Measurements from ENCODE around the gene GSTO2. TPM values are rescaled to one million over a fixed set of nuclear protein-coding genes. Genes with fewer than 3 reads are reported as not detected.

Gene GSTO2
- total and polyA plus RNA-seq, 2 experiments from 2014 or later: 30.7 to 49.8 TPM

DNA sequence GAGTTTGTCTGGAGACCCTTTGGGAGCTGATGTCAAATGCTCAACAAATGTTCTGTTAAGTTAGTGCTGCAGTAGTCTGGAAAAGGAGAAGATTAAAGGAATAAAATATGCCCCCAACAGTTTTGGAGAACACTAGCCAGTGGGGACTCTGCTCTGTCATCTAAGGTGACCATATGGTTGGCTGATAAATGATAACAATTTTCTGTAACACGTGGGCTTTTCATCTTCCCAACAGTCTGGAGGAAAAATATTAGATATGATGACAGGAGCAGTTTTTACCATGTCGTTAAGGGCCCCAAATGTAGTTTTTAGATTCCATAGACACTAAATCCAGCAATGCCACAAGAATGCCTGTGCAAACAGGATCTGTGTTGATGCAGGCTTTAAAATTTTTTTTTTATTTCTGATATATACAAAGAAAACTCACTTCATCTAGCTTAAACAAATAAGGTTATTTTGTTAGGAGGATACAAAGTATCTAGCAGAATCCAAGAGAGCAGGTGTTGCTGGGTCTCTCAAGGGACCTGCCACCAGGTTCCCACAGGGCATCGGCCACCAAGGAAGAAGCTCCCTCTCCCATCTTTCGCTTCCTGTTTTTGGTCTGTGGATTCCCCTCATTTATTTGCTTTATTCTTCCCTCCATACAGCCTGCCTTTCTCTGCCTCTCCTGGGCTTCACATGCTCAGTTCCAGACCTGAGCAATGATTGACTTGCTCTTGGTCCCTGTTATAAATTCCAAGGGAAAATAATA is 78.5 kb downstream of the GSTO2 start (continued):
- TF ChIP-seq, protein P1, sequence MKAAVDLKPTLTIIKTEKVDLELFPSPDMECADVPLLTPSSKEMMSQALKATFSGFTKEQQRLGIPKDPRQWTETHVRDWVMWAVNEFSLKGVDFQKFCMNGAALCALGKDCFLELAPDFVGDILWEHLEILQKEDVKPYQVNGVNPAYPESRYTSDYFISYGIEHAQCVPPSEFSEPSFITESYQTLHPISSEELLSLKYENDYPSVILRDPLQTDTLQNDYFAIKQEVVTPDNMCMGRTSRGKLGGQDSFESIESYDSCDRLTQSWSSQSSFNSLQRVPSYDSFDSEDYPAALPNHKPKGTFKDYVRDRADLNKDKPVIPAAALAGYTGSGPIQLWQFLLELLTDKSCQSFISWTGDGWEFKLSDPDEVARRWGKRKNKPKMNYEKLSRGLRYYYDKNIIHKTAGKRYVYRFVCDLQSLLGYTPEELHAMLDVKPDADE (IDR thresholded peaks at IDR 0.05): no peak
- no peak for TF ChIP-seq ZNF114 (CRISPR knock-in tag; IDR thresholded peaks at IDR 0.05)
- TF ChIP-seq EZH2phosphoT487 (IDR thresholded peaks at IDR 0.05; ENCODE audit: unreplicated experiment): no peak
- TF ChIP-seq CREB1 (CRISPR knock-in tag; IDR thresholded peaks at IDR 0.05; ENCODE audit: low read depth): no peak
- TF ChIP-seq, protein P2, sequence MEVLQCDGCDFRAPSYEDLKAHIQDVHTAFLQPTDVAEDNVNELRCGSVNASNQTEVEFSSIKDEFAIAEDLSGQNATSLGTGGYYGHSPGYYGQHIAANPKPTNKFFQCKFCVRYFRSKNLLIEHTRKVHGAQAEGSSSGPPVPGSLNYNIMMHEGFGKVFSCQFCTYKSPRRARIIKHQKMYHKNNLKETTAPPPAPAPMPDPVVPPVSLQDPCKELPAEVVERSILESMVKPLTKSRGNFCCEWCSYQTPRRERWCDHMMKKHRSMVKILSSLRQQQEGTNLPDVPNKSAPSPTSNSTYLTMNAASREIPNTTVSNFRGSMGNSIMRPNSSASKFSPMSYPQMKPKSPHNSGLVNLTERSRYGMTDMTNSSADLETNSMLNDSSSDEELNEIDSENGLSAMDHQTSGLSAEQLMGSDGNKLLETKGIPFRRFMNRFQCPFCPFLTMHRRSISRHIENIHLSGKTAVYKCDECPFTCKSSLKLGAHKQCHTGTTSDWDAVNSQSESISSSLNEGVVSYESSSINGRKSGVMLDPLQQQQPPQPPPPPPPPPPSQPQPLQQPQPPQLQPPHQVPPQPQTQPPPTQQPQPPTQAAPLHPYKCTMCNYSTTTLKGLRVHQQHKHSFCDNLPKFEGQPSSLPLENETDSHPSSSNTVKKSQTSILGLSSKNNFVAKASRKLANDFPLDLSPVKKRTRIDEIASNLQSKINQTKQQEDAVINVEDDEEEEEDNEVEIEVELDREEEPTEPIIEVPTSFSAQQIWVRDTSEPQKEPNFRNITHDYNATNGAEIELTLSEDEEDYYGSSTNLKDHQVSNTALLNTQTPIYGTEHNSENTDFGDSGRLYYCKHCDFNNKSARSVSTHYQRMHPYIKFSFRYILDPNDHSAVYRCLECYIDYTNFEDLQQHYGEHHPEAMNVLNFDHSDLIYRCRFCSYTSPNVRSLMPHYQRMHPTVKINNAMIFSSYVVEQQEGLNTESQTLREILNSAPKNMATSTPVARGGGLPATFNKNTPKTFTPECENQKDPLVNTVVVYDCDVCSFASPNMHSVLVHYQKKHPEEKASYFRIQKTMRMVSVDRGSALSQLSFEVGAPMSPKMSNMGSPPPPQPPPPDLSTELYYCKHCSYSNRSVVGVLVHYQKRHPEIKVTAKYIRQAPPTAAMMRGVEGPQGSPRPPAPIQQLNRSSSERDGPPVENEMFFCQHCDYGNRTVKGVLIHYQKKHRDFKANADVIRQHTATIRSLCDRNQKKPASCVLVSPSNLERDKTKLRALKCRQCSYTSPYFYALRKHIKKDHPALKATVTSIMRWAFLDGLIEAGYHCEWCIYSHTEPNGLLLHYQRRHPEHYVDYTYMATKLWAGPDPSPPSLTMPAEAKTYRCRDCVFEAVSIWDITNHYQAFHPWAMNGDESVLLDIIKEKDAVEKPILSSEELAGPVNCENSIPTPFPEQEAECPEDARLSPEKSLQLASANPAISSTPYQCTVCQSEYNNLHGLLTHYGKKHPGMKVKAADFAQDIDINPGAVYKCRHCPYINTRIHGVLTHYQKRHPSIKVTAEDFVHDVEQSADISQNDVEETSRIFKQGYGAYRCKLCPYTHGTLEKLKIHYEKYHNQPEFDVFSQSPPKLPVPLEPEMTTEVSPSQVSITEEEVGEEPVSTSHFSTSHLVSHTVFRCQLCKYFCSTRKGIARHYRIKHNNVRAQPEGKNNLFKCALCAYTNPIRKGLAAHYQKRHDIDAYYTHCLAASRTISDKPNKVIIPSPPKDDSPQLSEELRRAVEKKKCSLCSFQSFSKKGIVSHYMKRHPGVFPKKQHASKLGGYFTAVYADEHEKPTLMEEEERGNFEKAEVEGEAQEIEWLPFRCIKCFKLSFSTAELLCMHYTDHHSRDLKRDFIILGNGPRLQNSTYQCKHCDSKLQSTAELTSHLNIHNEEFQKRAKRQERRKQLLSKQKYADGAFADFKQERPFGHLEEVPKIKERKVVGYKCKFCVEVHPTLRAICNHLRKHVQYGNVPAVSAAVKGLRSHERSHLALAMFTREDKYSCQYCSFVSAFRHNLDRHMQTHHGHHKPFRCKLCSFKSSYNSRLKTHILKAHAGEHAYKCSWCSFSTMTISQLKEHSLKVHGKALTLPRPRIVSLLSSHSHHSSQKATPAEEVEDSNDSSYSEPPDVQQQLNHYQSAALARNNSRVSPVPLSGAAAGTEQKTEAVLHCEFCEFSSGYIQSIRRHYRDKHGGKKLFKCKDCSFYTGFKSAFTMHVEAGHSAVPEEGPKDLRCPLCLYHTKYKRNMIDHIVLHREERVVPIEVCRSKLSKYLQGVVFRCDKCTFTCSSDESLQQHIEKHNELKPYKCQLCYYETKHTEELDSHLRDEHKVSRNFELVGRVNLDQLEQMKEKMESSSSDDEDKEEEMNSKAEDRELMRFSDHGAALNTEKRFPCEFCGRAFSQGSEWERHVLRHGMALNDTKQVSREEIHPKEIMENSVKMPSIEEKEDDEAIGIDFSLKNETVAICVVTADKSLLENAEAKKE (CRISPR knock-in tag; IDR thresholded peaks at IDR 0.05): no peak
- no peak for TF ChIP-seq POLR2AphosphoS5 (IDR thresholded peaks at IDR 0.05; ENCODE audit: low read depth)

DNA sequence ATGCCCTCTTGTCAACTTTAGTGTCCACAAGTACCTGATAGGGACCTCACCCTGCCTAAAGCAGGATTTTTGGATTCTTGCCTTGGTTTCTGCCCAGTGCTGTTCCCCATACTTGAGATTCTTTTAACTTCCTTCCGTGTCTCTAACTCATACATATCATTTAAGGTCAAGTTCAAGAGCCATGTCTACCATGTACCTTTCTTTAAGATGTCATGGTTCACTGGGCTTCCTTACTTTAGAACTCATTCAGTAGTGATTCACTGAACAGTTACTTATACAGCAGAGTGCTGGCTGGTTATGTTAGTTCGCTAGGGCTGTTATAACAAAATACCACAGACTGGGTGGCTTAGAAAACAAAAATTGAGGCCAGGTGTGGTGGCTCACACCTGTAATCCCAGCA is 79.6 kb downstream of the GSTO2 start:
- Histone ChIP-seq H3K9me2 (ENCODE audit: insufficient read depth) (no peaks in the 10 kb centered on the region), H3K36me3 (ENCODE audit: insufficient read depth) (no peaks in the 10 kb centered on the region), H3K4me3 (no peak overlapping the region), H3K79me2 (replicated peaks; ENCODE audit: insufficient read depth) (no peaks in the 10 kb centered on the region), H3K4me1 (ENCODE audit: insufficient read depth) (peaks cover 12% of the 10 kb centered on the region; the same call in 1 of the 2 replicates), H3K4me2 (no peak overlapping the region), H2AFZ (no peak overlapping the region), H3K27me3 (ENCODE audit: insufficient read depth) (0 out of 2 replicates have a peak, but pooled peaks cover 4% of the 10 kb centered on the region), H4K20me1 (replicated peaks; ENCODE audit: insufficient read depth) (no peaks in the 10 kb centered on the region), H3F3A (replicated peaks; ENCODE audit: low read depth) (no peaks in the 10 kb centered on the region), H3K27ac (ENCODE audit: low read depth) (no peak overlapping the region)
- H3K36me3 Mint-ChIP-seq (ENCODE audit: low read depth): no peaks in the 10 kb centered on the region
- H3K27me3 Mint-ChIP-seq (ENCODE audit: insufficient read depth, low read depth, poor library complexity): no peaks in the 10 kb centered on the region
- H3K27ac Mint-ChIP-seq: no peak overlapping the region
- ATAC-seq (no peak), DNase-seq (ENCODE audit: low spot score) (no peak)
- peaks cover 6% of the 10 kb centered on the region; the same call in 2 of the 3 replicates for H3K4me1 Mint-ChIP-seq
- H3K4me3 Mint-ChIP-seq: no peak overlapping the region
- no peaks in the 10 kb centered on the region for H3K9me3 Mint-ChIP-seq
- TF ChIP-seq NANOG (IDR thresholded peaks at IDR 0.05; ENCODE audit: borderline replicate concordance): no peak
- no peak for TF ChIP-seq EZH2 (IDR thresholded peaks at IDR 0.05; ENCODE audit: low read depth, unreplicated experiment)
- TF ChIP-seq ZNF114 (CRISPR knock-in tag; IDR thresholded peaks at IDR 0.05): no peak
- TF ChIP-seq POLR2AphosphoS5 (IDR thresholded peaks at IDR 0.05; ENCODE audit: low read depth): no peak
- TF ChIP-seq, protein P3, sequence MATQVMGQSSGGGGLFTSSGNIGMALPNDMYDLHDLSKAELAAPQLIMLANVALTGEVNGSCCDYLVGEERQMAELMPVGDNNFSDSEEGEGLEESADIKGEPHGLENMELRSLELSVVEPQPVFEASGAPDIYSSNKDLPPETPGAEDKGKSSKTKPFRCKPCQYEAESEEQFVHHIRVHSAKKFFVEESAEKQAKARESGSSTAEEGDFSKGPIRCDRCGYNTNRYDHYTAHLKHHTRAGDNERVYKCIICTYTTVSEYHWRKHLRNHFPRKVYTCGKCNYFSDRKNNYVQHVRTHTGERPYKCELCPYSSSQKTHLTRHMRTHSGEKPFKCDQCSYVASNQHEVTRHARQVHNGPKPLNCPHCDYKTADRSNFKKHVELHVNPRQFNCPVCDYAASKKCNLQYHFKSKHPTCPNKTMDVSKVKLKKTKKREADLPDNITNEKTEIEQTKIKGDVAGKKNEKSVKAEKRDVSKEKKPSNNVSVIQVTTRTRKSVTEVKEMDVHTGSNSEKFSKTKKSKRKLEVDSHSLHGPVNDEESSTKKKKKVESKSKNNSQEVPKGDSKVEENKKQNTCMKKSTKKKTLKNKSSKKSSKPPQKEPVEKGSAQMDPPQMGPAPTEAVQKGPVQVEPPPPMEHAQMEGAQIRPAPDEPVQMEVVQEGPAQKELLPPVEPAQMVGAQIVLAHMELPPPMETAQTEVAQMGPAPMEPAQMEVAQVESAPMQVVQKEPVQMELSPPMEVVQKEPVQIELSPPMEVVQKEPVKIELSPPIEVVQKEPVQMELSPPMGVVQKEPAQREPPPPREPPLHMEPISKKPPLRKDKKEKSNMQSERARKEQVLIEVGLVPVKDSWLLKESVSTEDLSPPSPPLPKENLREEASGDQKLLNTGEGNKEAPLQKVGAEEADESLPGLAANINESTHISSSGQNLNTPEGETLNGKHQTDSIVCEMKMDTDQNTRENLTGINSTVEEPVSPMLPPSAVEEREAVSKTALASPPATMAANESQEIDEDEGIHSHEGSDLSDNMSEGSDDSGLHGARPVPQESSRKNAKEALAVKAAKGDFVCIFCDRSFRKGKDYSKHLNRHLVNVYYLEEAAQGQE (IDR thresholded peaks at IDR 0.05; ENCODE audit: unreplicated experiment): no peak
- TF ChIP-seq, protein P1 (IDR thresholded peaks at IDR 0.05): no peak
